IMR-90 (cell line): ENCODE data around the gene SRMS. TPM values are rescaled to one million over a fixed set of nuclear protein-coding genes. Genes with fewer than 3 reads are reported as not detected.
A peak's percentile ranks its signal among the peaks of the same experiment; 100 is the strongest.

Experiments
- ATAC-seq: fragments of 200-7000 bp; cut with Tn5 transposase; 2 replicates; pipeline ENCODE4 v1.9.1; 2020; ENCODE audit warnings: low read depth, mild to moderate bottlenecking, moderate library complexity
- BruUV-seq: library from RNA; stranded (reverse); fragments of 400-500 nt; replicated peaks from 2 replicates; lab custom pipeline; 2021; lab: Mats Ljungman, UMichigan
- CTCF ChIA-PET: fragments of 300-600 bp; formaldehyde crosslinking; extraction: SDS; loops from one replicate; lab custom pipeline; 2021; ENCODE audit warnings: antibody characterized with exemption; lab: Yijun Ruan, JAX
- POLR2A ChIA-PET: fragments of 300-600 bp; sonication (Branson Sonifier 250); formaldehyde crosslinking; loops from one replicate; lab custom pipeline; 2022; ENCODE audit warnings: antibody characterized with exemption; ENCODE audit not compliant: unreplicated experiment; lab: Charles Lee
- DNase-seq: peaks from one replicate; pipeline ENCODE4 v3.0.0; 2013
- H2AFZ ChIP-seq: replicated peaks from 2 replicates; pipeline ENCODE3; 2013; ENCODE audit warnings: low read length, mild to moderate bottlenecking; ENCODE audit not compliant: poor library complexity
- H2AK5ac ChIP-seq: 2 replicates; pipeline ENCODE4 v1.6.1; 2013; ENCODE audit warnings: low read depth, low read length, inconsistent platforms
- H2AK9ac ChIP-seq: replicated peaks from 2 replicates; pipeline ENCODE3; 2013; ENCODE audit warnings: mild to moderate bottlenecking, low read depth, low read length, moderate library complexity; ENCODE audit not compliant: poor library complexity
- H2BK120ac ChIP-seq: 2 replicates; pipeline ENCODE4 v1.6.1; 2013; ENCODE audit warnings: low read depth, low read length, inconsistent platforms
- H2BK15ac ChIP-seq: 3 replicates; pipeline ENCODE4 v1.6.1; 2013; ENCODE audit warnings: low read depth, low read length, inconsistent platforms
- H2BK20ac ChIP-seq: 2 replicates; pipeline ENCODE4 v1.6.1; 2013; ENCODE audit warnings: low read depth, mild to moderate bottlenecking, inconsistent platforms, low read length, moderate library complexity
- H2BK5ac ChIP-seq: 2 replicates; pipeline ENCODE4 v1.6.1; 2013; ENCODE audit warnings: mild to moderate bottlenecking, low read depth, low read length, inconsistent platforms; ENCODE audit not compliant: poor library complexity, severe bottlenecking
- H3K14ac ChIP-seq: replicated peaks from 2 replicates; pipeline ENCODE4 v1.6.1; 2013; ENCODE audit warnings: low read depth, low read length, inconsistent platforms
- H3K18ac ChIP-seq: 2 replicates; pipeline ENCODE4 v1.6.1; 2013; ENCODE audit warnings: low read depth, low read length, control low read depth
- H3K23ac ChIP-seq: 2 replicates; pipeline ENCODE4 v1.6.1; 2013; ENCODE audit warnings: low read depth, low read length, inconsistent platforms
- H3K27ac ChIP-seq: 2 replicates; pipeline ENCODE4 v1.5.1; 2013; ENCODE audit warnings: mild to moderate bottlenecking, control low read depth, low read length; ENCODE audit not compliant: insufficient read depth
- H3K27me3 ChIP-seq: 2 replicates; pipeline ENCODE4 v1.6.1; 2013; ENCODE audit warnings: low read length; ENCODE audit not compliant: control insufficient read depth, insufficient read depth
- H3K36me3 ChIP-seq: 2 replicates; pipeline ENCODE4 v1.6.1; 2013; ENCODE audit warnings: low read length, mixed read lengths; ENCODE audit not compliant: control insufficient read depth, insufficient read depth
- H3K4ac ChIP-seq: 2 replicates; pipeline ENCODE4 v1.6.1; 2013; ENCODE audit warnings: low read depth, low read length, inconsistent platforms
- H3K4me1 ChIP-seq: 2 replicates; pipeline ENCODE4 v1.6.1; 2013; ENCODE audit warnings: low read length, mixed read lengths; ENCODE audit not compliant: control insufficient read depth, insufficient read depth
- H3K4me2 ChIP-seq: 2 replicates; pipeline ENCODE4 v1.6.1; 2013; ENCODE audit warnings: low read depth, mild to moderate bottlenecking, control low read depth, low read length, moderate library complexity
- H3K4me3 ChIP-seq: 2 replicates; pipeline ENCODE4 v1.5.1; 2013; ENCODE audit warnings: low read depth, mild to moderate bottlenecking, control low read depth, low read length, moderate library complexity; ENCODE audit not compliant: insufficient read depth
- H3K56ac ChIP-seq: 2 replicates; pipeline ENCODE4 v1.6.1; 2013; ENCODE audit warnings: low read length, inconsistent platforms; ENCODE audit not compliant: insufficient read depth; ENCODE audit errors: extremely low read depth
- H3K79me1 ChIP-seq, 2 experiments: 2 replicates each; pipeline ENCODE4 v1.6.1; 2013; ENCODE audit warnings: low read length in 2 of 2, inconsistent platforms in 1 of 2, low read depth in 1 of 2
- H3K9ac ChIP-seq: 2 replicates; pipeline ENCODE4 v1.6.1; 2013; ENCODE audit warnings: low read depth, low read length, control low read depth
- H3K9me1 ChIP-seq: 2 replicates; pipeline ENCODE4 v1.6.1; 2013; ENCODE audit warnings: low read length, inconsistent platforms; ENCODE audit not compliant: insufficient read depth
- H3K9me3 ChIP-seq: 2 replicates; pipeline ENCODE4 v1.6.1; 2013; ENCODE audit warnings: low read length; ENCODE audit not compliant: control insufficient read depth, insufficient read depth
- H4K20me1 ChIP-seq: 2 replicates; pipeline ENCODE4 v1.6.1; 2013; ENCODE audit warnings: low read length, inconsistent platforms; ENCODE audit not compliant: insufficient read depth
- H4K5ac ChIP-seq: 2 replicates; pipeline ENCODE4 v1.6.1; 2013; ENCODE audit warnings: mild to moderate bottlenecking, low read depth, low read length, control low read depth
- H4K8ac ChIP-seq, 2 experiments: 2 replicates each; pipeline ENCODE4 v1.6.1; 2013; ENCODE audit warnings: low read depth in 2 of 2, low read length in 2 of 2, control low read depth in 1 of 2, inconsistent platforms in 1 of 2
- H4K91ac ChIP-seq: 2 replicates; pipeline ENCODE4 v1.6.1; 2013; ENCODE audit warnings: low read depth, low read length, inconsistent platforms; ENCODE audit not compliant: insufficient read depth
- FOS ChIP-seq: fragments of 150-350 bp; IDR thresholded peaks from 2 replicates; pipeline ENCODE4 v1.6.1; 2016; ENCODE audit warnings: low read depth, low read length
- MAZ ChIP-seq: IDR thresholded peaks from 2 replicates; pipeline ENCODE4 v1.6.1; 2012; ENCODE audit warnings: low read depth, mild to moderate bottlenecking, low read length, improper control_type of control experiment, moderate library complexity, borderline replicate concordance
- NFE2L2 ChIP-seq: fragments of 150-350 bp; IDR thresholded peaks from 2 replicates; pipeline ENCODE4 v1.6.1; 2016; ENCODE audit warnings: low read depth, mild to moderate bottlenecking, low read length
- WGBS, 2 experiments: methylation state at CpG; one replicate each; pipeline versions ENCODE4 v1.1.5 to v1.1.7; 2013; ENCODE audit warnings: missing lambda C conversion rate in 2 of 2; ENCODE audit not compliant: insufficient read length in 1 of 2; ENCODE audit errors: extremely low coverage in 2 of 2; 5-methylcytosine and 5-hydroxymethylcytosine counted together
- dilution Hi-C: fragments of 300-500 bp; cut with HindIII; formaldehyde crosslinking; loops from one replicate; pipeline ENCODE4 v1.14.3; 2018; ENCODE audit warnings: low sequenced_read_pairs; ENCODE audit not compliant: unreplicated experiment
- in situ Hi-C: fragments of 300-500 bp; cut with MboI; formaldehyde crosslinking; loops from 3 replicates; pipeline ENCODE4 v1.14.3; 2019; ENCODE audit warnings: low sequenced_read_pairs, inconsistent platforms, mixed read lengths
- intact Hi-C: fragments of 100-400 bp; cut with micrococcal nuclease; formaldehyde crosslinking; loops from 2 replicates; pipeline ENCODE4 v1.10.0; 2022
- polyA plus RNA-seq, 3 experiments: library from polyadenylated mRNA; depleted of rRNA; stranded (reverse); fragments of >200 nt; gene quantifications; 2 replicates each; pipeline ENCODE4 v1.2.3, GENCODE V29; 2012; ENCODE audit warnings: low replicate concordance in 1 of 3
- total RNA-seq: library from RNA; depleted of rRNA; stranded (reverse); fragments of >200 nt; gene quantifications from 2 replicates; pipeline ENCODE4 v1.2.3, GENCODE V29; 2012

The SRMS gene
- total and polyA plus RNA-seq, 2 of the 4 experiments (the other 2 are of a cell fraction), result not detected

DNA sequence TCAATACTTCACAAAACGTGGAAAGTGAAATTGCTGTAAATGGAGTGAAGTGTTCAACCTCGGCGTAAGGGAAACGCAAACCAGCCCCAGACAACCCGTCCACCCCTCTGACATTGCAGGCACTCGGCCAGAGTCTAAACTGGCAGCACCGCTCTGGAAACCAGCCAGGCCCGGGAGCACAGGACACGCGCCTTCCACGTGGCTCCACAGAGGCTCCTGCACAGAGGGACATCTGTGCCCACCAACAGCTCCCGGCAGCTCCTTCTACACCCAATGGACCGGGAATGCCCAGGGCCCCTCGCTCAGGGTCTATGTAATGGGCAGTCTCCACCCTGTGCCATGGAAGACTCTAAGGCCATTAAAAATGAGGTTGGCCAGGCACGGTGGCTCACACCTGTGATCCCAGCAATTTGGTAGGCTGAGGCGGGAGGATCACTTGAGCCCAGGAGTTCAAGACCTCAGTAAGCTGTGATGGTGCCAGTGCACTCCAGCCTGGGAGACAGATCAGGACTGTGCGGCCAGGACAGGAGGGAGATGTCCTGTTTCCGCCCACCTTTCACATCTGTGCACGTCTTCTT is 29.9 kb upstream of the SRMS start:
- Histone ChIP-seq H2AK9ac (no peak overlapping the region), H2AFZ (peak overlapping the region; percentile 56), H3K9ac (no peak overlapping the region), H4K8ac (no peak overlapping the region), H3K27me3 (no peaks in the 10 kb centered on the region), H2BK5ac (no peak overlapping the region), H3K36me3 (no peaks in the 10 kb centered on the region), H4K91ac (no peak overlapping the region), H3K4me3 (no peak overlapping the region), H2BK20ac (no peak overlapping the region), H4K20me1 (no peaks in the 10 kb centered on the region), H3K56ac (no peak overlapping the region), H4K5ac (no peak overlapping the region), H2AK5ac (no peak overlapping the region), H3K9me3 (no peaks in the 10 kb centered on the region), H3K79me1 (peaks cover 4 to 13% of the 10 kb centered on the region in 2 experiments), H3K4me1 (peaks cover 10% of the 10 kb centered on the region), H2BK120ac (no peak overlapping the region), H3K9me1 (peaks cover 3% of the 10 kb centered on the region; the same call in 1 of the 2 replicates), H3K14ac (no peak overlapping the region), H3K23ac (no peak overlapping the region), H3K27ac (no peak overlapping the region), H3K4ac (no peak overlapping the region), H2BK15ac (no peak overlapping the region), H3K4me2 (no peak overlapping the region), H3K18ac (no peak overlapping the region)
- no TSS peak for BruUV-seq
- TF ChIP-seq FOS (no peak), NFE2L2 (no peak), MAZ (no peak)
- dilution Hi-C loops (no loop called here), intact Hi-C loops (no loop called here), in situ Hi-C loops (no loop called here)
- DNase-seq, result no peak
- CTCF ChIA-PET, result no interaction called here
- POLR2A ChIA-PET, result no interaction called here
- 60% methylated on average over 7 of the region's 19 CpGs; no CpG with 5 or more reads in 1 of the 2 experiments for WGBS, 2 experiments
- no peak for ATAC-seq
